OCI-M1 (cell line): ENCODE measurements around the gene TCF7L2.

ENCODE experiments used
- DNase-seq: peaks from one replicate; lab custom pipeline; 2025; lab: John Stamatoyannopoulos, UW

Gene TCF7L2

GRCh38 chr10:113066561-113067312, 116.7 kb downstream of the TCF7L2 start:
- DNase-seq, result no peak

- no peak for DNase-seq
Observed at GRCh38 chr10:113067501-113067900, 117.5 kb downstream of the TCF7L2 start.

- DNase-seq, result no peak
Observed at GRCh38 chr10:113068178-113068890, 118.3 kb downstream of the TCF7L2 start.

GRCh38 chr10:113069595-113069994, 119.5 kb downstream of the TCF7L2 start:
- DNase-seq, result no peak

GRCh38 chr10:113071446-113071845, 121.4 kb downstream of the TCF7L2 start:
- DNase-seq, result no peak

GRCh38 chr10:113073549-113074189, 123.6 kb downstream of the TCF7L2 start:
- DNase-seq, result no peak

GRCh38 chr10:113076949-113077348, 126.9 kb downstream of the TCF7L2 start:
- no peak for DNase-seq

GRCh38 chr10:113078282-113078907, 128.3 kb downstream of the TCF7L2 start:
- DNase-seq, result no peak

- no peak for DNase-seq
Observed at GRCh38 chr10:113080061-113080924, 130.2 kb downstream of the TCF7L2 start.

GRCh38 chr10:113080925-113081229, 130.8 kb downstream of the TCF7L2 start:
- peak; percentile 32 for DNase-seq

- DNase-seq, result no peak
Observed at GRCh38 chr10:113084031-113084430, 134.0 kb downstream of the TCF7L2 start.

GRCh38 chr10:113085776-113086175, 135.7 kb downstream of the TCF7L2 start:
- no peak for DNase-seq

- DNase-seq, result no peak
Observed at GRCh38 chr10:113086282-113086681, 136.2 kb downstream of the TCF7L2 start.

- DNase-seq, result no peak
Observed at GRCh38 chr10:113087165-113088029, 137.3 kb downstream of the TCF7L2 start.

GRCh38 chr10:113088194-113088593, 138.1 kb downstream of the TCF7L2 start:
- DNase-seq, result no peak

GRCh38 chr10:113089551-113089950, 139.5 kb downstream of the TCF7L2 start:
- no peak for DNase-seq

GRCh38 chr10:113091920-113092319, 141.9 kb downstream of the TCF7L2 start:
- peak; percentile 85 for DNase-seq

GRCh38 chr10:113093188-113094113, 143.4 kb downstream of the TCF7L2 start:
- DNase-seq, result no peak

- DNase-seq, result no peak
Observed at GRCh38 chr10:113094114-113094486, 144.1 kb downstream of the TCF7L2 start.
